22Rv1 (cell line): ENCODE data around the gene TMEM150B.

Experiments
- CTCF ChIP-seq: fragments of 450-650 bp; IDR thresholded peaks from 2 replicates; pipeline ENCODE4 v1.5.1; 2017; ENCODE audit warnings: mild to moderate bottlenecking
- ZFX ChIP-seq: fragments of 450-650 bp; IDR thresholded peaks from 2 replicates; pipeline ENCODE4 v1.6.1; 2017; ENCODE audit warnings: antibody characterized with exemption, borderline replicate concordance

DNA sequence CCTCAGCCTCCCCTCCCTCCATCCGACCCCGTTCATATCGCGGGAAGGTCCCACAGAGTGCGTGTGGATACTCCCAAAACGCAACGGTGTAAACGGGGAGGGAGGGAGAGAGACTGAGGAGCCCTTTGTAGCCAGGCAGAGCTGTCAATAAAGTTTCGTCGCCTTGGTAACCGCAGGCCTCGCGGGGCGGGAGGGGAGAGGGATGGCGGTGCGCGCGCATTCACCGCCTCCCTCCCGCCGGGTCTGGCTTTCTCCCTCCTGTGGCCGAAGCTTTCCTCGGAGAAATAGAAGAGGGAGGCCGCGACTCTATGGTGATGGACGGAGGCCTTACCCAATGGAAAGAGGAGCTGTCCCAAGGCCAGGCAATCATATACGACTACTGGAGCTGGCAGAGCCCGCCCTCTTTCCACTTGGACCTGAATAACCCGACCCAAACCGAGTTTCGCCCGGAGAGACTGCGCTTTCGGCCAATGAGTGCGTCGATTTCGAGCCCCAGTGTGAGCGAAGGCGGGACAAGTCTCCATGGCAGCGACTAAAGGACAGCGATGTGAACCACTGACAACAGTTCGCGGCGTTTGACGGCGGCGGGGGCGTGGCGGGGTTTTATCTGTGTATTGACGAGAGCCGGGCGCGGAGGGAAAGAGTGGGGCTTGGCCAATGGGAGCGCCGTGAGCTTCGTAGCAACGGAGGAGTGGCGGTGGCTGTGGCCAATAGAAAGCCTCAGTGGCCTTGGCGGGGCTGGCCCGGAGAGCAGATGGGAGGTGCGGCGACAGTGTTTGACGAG lies 14.2 kb upstream of the TMEM150B start, which contains the start of gene KMT5C:
- TF ChIP-seq CTCF (peak; percentile 34; the same call in 1 of the 2 replicates), ZFX (no peak)
